Glomerular visceral epithelial cell (primary cell): ENCODE results near the gene SLC35F3.
"Not testable (repeated sequence)": the region's sequence is repeated elsewhere in the genome, so short reads cannot be mapped to it uniquely, and the experiment has no call there.

ENCODE experiments used
- DNase-seq: peaks from one replicate; pipeline ENCODE4 v3.0.0-alpha.2; 2016; ENCODE audit errors: extremely low spot score

The SLC35F3 gene

GRCh38 chr1:234320069-234320468 is 415.6 kb downstream of the SLC35F3 start:
- no peak for DNase-seq

GRCh38 chr1:234320549-234320948 is 416.1 kb downstream of the SLC35F3 start:
- DNase-seq: no peak

- no peak for DNase-seq
These were observed 416.8 kb downstream of the SLC35F3 start for GRCh38 chr1:234321231-234321630.

GRCh38 chr1:234322097-234322496 is 417.6 kb downstream of the SLC35F3 start:
- DNase-seq: no peak

- DNase-seq: no peak
These were observed 418.5 kb downstream of the SLC35F3 start for GRCh38 chr1:234322979-234323378.

GRCh38 chr1:234324821-234325220 is 420.3 kb downstream of the SLC35F3 start:
- no peak for DNase-seq

GRCh38 chr1:234325878-234326496 is 421.5 kb downstream of the SLC35F3 start:
- DNase-seq: no peak

GRCh38 chr1:234326497-234327366 is 422.3 kb downstream of the SLC35F3 start:
- peak; percentile 55 for DNase-seq

GRCh38 chr1:234327577-234328164 is 423.2 kb downstream of the SLC35F3 start:
- no peak for DNase-seq

- no peak for DNase-seq
These were observed 426.4 kb downstream of the SLC35F3 start for GRCh38 chr1:234330843-234331215.

GRCh38 chr1:234331507-234331906 is 427.0 kb downstream of the SLC35F3 start:
- no peak for DNase-seq

GRCh38 chr1:234336359-234336758 is 431.9 kb downstream of the SLC35F3 start:
- no peak for DNase-seq

GRCh38 chr1:234337233-234337632 is 432.8 kb downstream of the SLC35F3 start:
- no peak for DNase-seq

GRCh38 chr1:234340528-234340927 is 436.1 kb downstream of the SLC35F3 start:
- no peak for DNase-seq

- DNase-seq: no peak
These were observed 438.3 kb downstream of the SLC35F3 start for GRCh38 chr1:234342774-234343173.

GRCh38 chr1:234345237-234345636 is 440.8 kb downstream of the SLC35F3 start:
- no peak for DNase-seq

- DNase-seq: no peak
These were observed 444.5 kb downstream of the SLC35F3 start for GRCh38 chr1:234348964-234349363.

GRCh38 chr1:234355782-234356510 is 451.5 kb downstream of the SLC35F3 start:
- DNase-seq: no peak

GRCh38 chr1:234356615-234357269 is 452.3 kb downstream of the SLC35F3 start:
- not testable (repeated sequence) for DNase-seq

GRCh38 chr1:234357831-234358230 is 453.4 kb downstream of the SLC35F3 start:
- no peak for DNase-seq

GRCh38 chr1:234361102-234361603 is 456.7 kb downstream of the SLC35F3 start:
- DNase-seq: no peak
